Lung (tissue), 12 donors: Measurements from ENCODE around the gene RASGRF1. TPM values are rescaled to one million over a fixed set of nuclear protein-coding genes. Genes with fewer than 3 reads are reported as not detected.

Source experiments
- ATAC-seq: fragments of 200-7000 bp; cut with Tn5 transposase; one replicate; pipeline ENCODE4 v1.9.1; 2020; ENCODE audit warnings: moderate number of reproducible peaks; ENCODE audit not compliant: insufficient read depth, low FRiP score
- DNase-seq, 3 donors: peaks; one replicate each; pipeline ENCODE4 v3.0.0-alpha.2; 2013 to 2017
- H3K27ac ChIP-seq, 2 donors: one replicate each; pipeline ENCODE4 v1.5.1; 2013; ENCODE audit warnings: mild to moderate bottlenecking in 2 of 2, moderate library complexity in 2 of 2, control low read depth in 1 of 2, inconsistent platforms in 1 of 2, low read depth in 1 of 2, low read length in 1 of 2
- H3K27me3 ChIP-seq, 3 donors: one replicate each; pipeline ENCODE4 v1.5.1; 2013; ENCODE audit warnings: low read length in 2 of 3; ENCODE audit not compliant: control insufficient read depth in 3 of 3, insufficient read depth in 3 of 3
- H3K36me3 ChIP-seq, 4 donors: one replicate each; pipeline ENCODE4 v1.5.1; 2013; ENCODE audit warnings: low read length in 4 of 4, mild to moderate bottlenecking in 1 of 4, moderate library complexity in 1 of 4; ENCODE audit not compliant: control insufficient read depth in 4 of 4, insufficient read depth in 4 of 4
- H3K4me1 ChIP-seq, 5 donors: one replicate each; pipeline ENCODE4 v1.5.1; 2013; ENCODE audit warnings: low read length in 5 of 5, mild to moderate bottlenecking in 2 of 5, moderate library complexity in 1 of 5; ENCODE audit not compliant: control insufficient read depth in 5 of 5, insufficient read depth in 5 of 5
- H3K4me3 ChIP-seq: one replicate; pipeline ENCODE4 v1.5.1; 2013; ENCODE audit warnings: mild to moderate bottlenecking, control low read depth, moderate library complexity
- H3K9ac ChIP-seq, 2 donors: one replicate each; pipeline ENCODE4 v1.5.1; 2013; ENCODE audit warnings: low read length in 2 of 2, control low read depth in 1 of 2; ENCODE audit not compliant: insufficient read depth in 1 of 2
- H3K9me3 ChIP-seq, 4 donors: one replicate each; pipeline ENCODE4 v1.5.1; 2013; ENCODE audit warnings: low read length in 3 of 4, mild to moderate bottlenecking in 1 of 4, moderate library complexity in 1 of 4; ENCODE audit not compliant: control insufficient read depth in 4 of 4, insufficient read depth in 3 of 4
- WGBS, 2 donors: extraction: QIAGEN DNeasy Blood & Tissue Kit; methylation state at CpG; one replicate each; pipeline ENCODE4 v1.1.7; 2013; 5-methylcytosine and 5-hydroxymethylcytosine counted together
- polyA plus RNA-seq, 2 donors: library from polyadenylated mRNA; stranded (reverse); fragments of 200-250 nt; gene quantifications; one replicate each; pipeline ENCODE4 v1.2.1, GENCODE V29; 2013
- total RNA-seq, 2 donors: library from RNA; depleted of rRNA in 1 of 2; stranded (reverse); fragments of >200 nt in 1 of 2; gene quantifications; one replicate each; pipeline ENCODE4 v1.2.1, GENCODE V29; 2014 to 2021
- TF ChIP-seq, protein P1 (sequence below): IDR thresholded peaks from 2 replicates; pipeline ENCODE4 v1.5.1; 2012; ENCODE audit warnings: mild to moderate bottlenecking; ENCODE audit errors: control extremely low read depth, extremely low read depth
- donor health status: control.
- donor health status: control.
- donor health status: Bipolar disorder and iron deficiency.
- donor health status: healthy.
- donor health status: DM: yes; HTN: yes; CAD: no.

Gene RASGRF1
- total and polyA plus RNA-seq, 4 donors = 10.9 to 71.2 (median 24.6) TPM

DNA sequence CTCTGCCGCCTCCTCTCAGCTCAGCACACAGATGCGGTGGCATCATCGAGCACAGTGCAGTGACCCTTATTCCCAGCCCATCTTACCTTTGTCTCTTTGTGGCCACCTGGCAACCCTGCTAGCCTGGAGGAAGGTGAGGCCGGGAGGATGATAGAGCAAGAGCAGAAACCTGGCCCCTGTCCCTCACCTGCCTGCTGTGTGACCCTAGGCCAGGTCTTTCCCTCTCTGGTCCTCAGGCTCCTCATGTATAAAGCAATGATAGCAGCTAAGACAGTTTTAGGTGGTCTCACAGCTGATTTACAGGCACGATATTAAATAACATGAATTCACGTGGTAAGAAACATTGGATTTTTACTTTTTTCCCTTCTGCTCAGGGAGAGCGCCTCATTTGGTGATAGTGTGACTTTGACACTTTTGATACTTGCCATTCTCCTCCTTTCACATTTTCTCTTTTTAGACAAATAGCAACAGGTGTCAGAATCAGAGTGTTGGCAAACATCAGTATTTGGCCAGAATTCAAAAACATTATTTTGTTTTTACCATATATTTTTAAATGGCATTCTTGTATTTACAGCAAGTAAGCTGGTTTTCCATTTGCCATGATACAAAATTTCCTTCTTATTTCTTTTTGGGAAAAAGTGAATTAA lies 116.2 kb downstream of the RASGRF1 start:
- Histone ChIP-seq H3K9me3 (no peaks in the 10 kb centered on the region), H3K27me3 (no peaks in the 10 kb centered on the region), H3K4me3 (no peak overlapping the region), H3K4me1 (peaks cover 0 to 2% (median 0%) of the 10 kb centered on the region in 5 donors), H3K9ac (no peak overlapping the region), H3K36me3 (no peaks in the 10 kb centered on the region), H3K27ac (no peak overlapping the region)
- TF ChIP-seq, protein P1, sequence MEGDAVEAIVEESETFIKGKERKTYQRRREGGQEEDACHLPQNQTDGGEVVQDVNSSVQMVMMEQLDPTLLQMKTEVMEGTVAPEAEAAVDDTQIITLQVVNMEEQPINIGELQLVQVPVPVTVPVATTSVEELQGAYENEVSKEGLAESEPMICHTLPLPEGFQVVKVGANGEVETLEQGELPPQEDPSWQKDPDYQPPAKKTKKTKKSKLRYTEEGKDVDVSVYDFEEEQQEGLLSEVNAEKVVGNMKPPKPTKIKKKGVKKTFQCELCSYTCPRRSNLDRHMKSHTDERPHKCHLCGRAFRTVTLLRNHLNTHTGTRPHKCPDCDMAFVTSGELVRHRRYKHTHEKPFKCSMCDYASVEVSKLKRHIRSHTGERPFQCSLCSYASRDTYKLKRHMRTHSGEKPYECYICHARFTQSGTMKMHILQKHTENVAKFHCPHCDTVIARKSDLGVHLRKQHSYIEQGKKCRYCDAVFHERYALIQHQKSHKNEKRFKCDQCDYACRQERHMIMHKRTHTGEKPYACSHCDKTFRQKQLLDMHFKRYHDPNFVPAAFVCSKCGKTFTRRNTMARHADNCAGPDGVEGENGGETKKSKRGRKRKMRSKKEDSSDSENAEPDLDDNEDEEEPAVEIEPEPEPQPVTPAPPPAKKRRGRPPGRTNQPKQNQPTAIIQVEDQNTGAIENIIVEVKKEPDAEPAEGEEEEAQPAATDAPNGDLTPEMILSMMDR = no peak
- 94 to 98% methylated on average over 7 of the region's 7 CpGs for WGBS, 2 donors
- DNase-seq = no peak
- no peak for ATAC-seq

DNA sequence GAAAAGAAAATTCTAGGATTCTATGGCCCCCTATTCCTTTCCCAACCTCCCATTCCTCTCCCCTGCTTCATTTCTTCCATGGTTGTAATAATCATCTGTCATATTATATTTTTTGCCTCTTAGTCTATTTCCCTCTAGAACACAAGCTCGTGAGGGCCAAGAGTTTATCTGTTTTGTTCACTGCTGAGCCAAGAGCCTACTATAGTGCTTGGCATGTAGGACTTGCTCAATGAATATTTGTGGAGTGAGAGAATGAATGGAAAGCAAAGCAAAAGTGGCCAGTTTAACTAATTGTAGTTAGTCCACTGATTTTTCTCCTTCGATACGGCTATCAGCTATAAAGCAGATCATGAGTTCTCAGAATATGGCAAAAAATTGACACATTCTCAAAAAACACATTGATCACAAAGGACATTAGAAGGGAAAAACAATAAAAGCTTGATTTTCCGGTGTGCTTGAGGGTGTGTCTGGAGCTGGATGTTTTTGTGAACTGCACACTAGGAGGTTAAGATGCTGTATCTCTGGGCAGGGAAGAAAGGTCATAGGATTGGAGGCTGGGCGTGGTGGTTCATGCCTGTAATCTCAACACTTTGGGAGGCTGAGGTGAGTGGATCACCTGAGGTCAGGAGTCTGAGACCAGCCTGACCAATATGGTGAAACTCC lies 120.8 kb downstream of the RASGRF1 start:
- Histone ChIP-seq H3K27me3 (no peaks in the 10 kb centered on the region), H3K9ac (no peak overlapping the region), H3K9me3 (no peaks in the 10 kb centered on the region), H3K4me1 (peaks cover 0 to 5% (median 0%) of the 10 kb centered on the region in 5 donors), H3K4me3 (no peak overlapping the region), H3K27ac (no peak overlapping the region), H3K36me3 (no peaks in the 10 kb centered on the region)
- WGBS, 2 donors = 83 to 90% methylated on average over 5 of the region's 5 CpGs
- TF ChIP-seq, protein P1 = no peak
- DNase-seq (no peak), ATAC-seq (no peak)

DNA sequence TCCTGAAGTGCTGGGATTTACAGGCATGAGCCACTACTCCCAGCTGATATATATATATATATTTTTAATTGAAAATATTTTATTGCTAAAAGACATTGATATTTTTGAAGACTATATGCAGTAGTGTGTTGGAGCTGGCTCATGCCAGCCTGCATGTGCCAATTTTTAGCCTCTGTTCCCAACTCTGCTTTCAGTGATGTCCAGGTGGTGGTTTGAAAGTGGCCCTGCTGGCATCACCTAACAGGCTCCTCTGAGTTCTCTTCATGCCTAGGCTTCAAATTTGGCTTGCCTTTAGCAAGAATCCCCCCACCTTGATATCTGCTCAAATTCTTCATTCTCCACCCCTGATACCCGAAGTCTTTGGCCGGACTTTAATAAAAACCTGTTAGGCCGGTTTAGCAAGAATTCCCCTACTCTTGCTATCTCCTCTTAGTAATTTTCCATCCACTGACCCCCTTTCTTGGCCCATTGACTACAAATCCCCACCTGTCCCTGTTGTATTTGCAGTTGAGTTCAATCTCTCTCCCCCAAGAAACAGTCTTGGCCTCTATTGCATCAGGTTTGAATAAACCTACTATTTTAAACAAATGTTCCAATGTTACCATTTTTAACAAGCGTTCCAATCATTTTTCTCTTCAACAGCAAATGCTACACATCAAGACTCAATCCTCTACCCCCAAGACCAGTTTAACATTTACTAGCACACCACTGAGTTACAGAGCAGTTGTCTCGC lies 121.9 kb downstream of the RASGRF1 start:
- H3K27me3 ChIP-seq = no peaks in the 10 kb centered on the region
- WGBS, 2 donors = 72 to 89% methylated on average over 5 of the region's 5 CpGs
- H3K27ac ChIP-seq = no peak overlapping the region
- H3K4me3 ChIP-seq = no peak overlapping the region
- H3K4me1 ChIP-seq = peaks cover 0 to 5% (median 0%) of the 10 kb centered on the region in 5 donors
- H3K9ac ChIP-seq = no peak overlapping the region
- H3K9me3 ChIP-seq = no peaks in the 10 kb centered on the region
- DNase-seq (peak in 2 of 3 donors; percentile 29 to 47), ATAC-seq (no peak)
- TF ChIP-seq, protein P1 = no peak
- no peaks in the 10 kb centered on the region for H3K36me3 ChIP-seq
